H9 (cell line): ENCODE data around the gene SEMA6A. TPM values are rescaled to one million over a fixed set of nuclear protein-coding genes. Genes with fewer than 3 reads are reported as not detected.

Experiments used
- DNase-seq: peaks from one replicate; pipeline ENCODE4 v3.0.0-alpha.2; 2017
- H2AFZ ChIP-seq: one replicate; pipeline ENCODE4 v1.6.1; 2013; ENCODE audit warnings: mild to moderate bottlenecking, low read length, control low read depth, moderate library complexity
- H2AK5ac ChIP-seq: 2 replicates; pipeline ENCODE4 v1.6.1; 2013; ENCODE audit warnings: low read length, control low read depth, mixed read lengths; ENCODE audit not compliant: insufficient read length
- H2BK120ac ChIP-seq: one replicate; pipeline ENCODE4 v1.6.1; 2013; ENCODE audit warnings: low read depth, mild to moderate bottlenecking, low read length, control low read depth, inconsistent platforms; ENCODE audit not compliant: poor library complexity, severe bottlenecking
- H2BK12ac ChIP-seq: 2 replicates; pipeline ENCODE4 v1.6.1; 2013; ENCODE audit warnings: low read length, control low read depth, mixed read lengths, low read depth; ENCODE audit not compliant: insufficient read length
- H2BK15ac ChIP-seq: 2 replicates; pipeline ENCODE4 v1.6.1; 2013; ENCODE audit warnings: low read depth, low read length, control low read depth
- H2BK20ac ChIP-seq: one replicate; pipeline ENCODE4 v1.6.1; 2013; ENCODE audit warnings: low read depth, mild to moderate bottlenecking, low read length, control low read depth, inconsistent platforms; ENCODE audit not compliant: poor library complexity, severe bottlenecking
- H2BK5ac ChIP-seq: 2 replicates; pipeline ENCODE4 v1.6.1; 2013; ENCODE audit warnings: low read length, control low read depth, mixed read lengths; ENCODE audit not compliant: insufficient read length
- H3K14ac ChIP-seq: 2 replicates; pipeline ENCODE4 v1.6.1; 2013; ENCODE audit warnings: low read length, control low read depth; ENCODE audit not compliant: insufficient read depth
- H3K18ac ChIP-seq: 2 replicates; pipeline ENCODE4 v1.6.1; 2013; ENCODE audit warnings: low read depth, mild to moderate bottlenecking, mixed read lengths, low read length, control low read depth; ENCODE audit not compliant: insufficient read length
- H3K23ac ChIP-seq: 2 replicates; pipeline ENCODE4 v1.6.1; 2013; ENCODE audit warnings: low read length, control low read depth, mixed read lengths, low read depth; ENCODE audit not compliant: insufficient read length
- H3K23me2 ChIP-seq: 2 replicates; pipeline ENCODE4 v1.6.1; 2013; ENCODE audit warnings: low read depth, mild to moderate bottlenecking, mixed read lengths, low read length, control low read depth; ENCODE audit not compliant: insufficient read length, poor library complexity, severe bottlenecking
- H3K27ac ChIP-seq: 2 replicates; pipeline ENCODE4 v1.5.1; 2013; ENCODE audit warnings: low read length, control low read depth, mixed read lengths, low read depth; ENCODE audit not compliant: insufficient read length
- H3K27me3 ChIP-seq: 2 replicates; pipeline ENCODE4 v1.6.1; 2013; ENCODE audit warnings: low read length, control low read depth, inconsistent platforms; ENCODE audit not compliant: insufficient read depth
- H3K4ac ChIP-seq: 2 replicates; pipeline ENCODE4 v1.6.1; 2013; ENCODE audit warnings: low read depth, mild to moderate bottlenecking, control low read depth, inconsistent platforms, low read length, moderate library complexity
- H3K4me1 ChIP-seq: 2 replicates; pipeline ENCODE4 v1.6.1; 2013; ENCODE audit warnings: low read length, control low read depth, inconsistent platforms; ENCODE audit not compliant: insufficient read depth
- H3K4me2 ChIP-seq: 2 replicates; pipeline ENCODE4 v1.6.1; 2013; ENCODE audit warnings: low read length, control low read depth, mixed read lengths; ENCODE audit not compliant: insufficient read length, insufficient read depth
- H3K56ac ChIP-seq: 2 replicates; pipeline ENCODE4 v1.6.1; 2013; ENCODE audit warnings: low read depth, mild to moderate bottlenecking, mixed read lengths, low read length, control low read depth; ENCODE audit not compliant: insufficient read length
- H3K79me1 ChIP-seq: 2 replicates; pipeline ENCODE4 v1.6.1; 2013; ENCODE audit warnings: low read depth, mild to moderate bottlenecking, moderate library complexity, low read length, control low read depth, inconsistent platforms; ENCODE audit not compliant: insufficient read depth, poor library complexity, severe bottlenecking
- H3K79me2 ChIP-seq: 2 replicates; pipeline ENCODE4 v1.6.1; 2013; ENCODE audit warnings: low read length, control low read depth, inconsistent platforms; ENCODE audit not compliant: insufficient read depth
- H3K9ac ChIP-seq: 2 replicates; pipeline ENCODE4 v1.6.1; 2013; ENCODE audit warnings: low read length, control low read depth, mixed read lengths; ENCODE audit not compliant: insufficient read length; ENCODE audit errors: extremely low read depth
- H3K9me3 ChIP-seq: one replicate; pipeline ENCODE4 v1.6.1; 2013; ENCODE audit warnings: low read depth, low read length, inconsistent platforms; ENCODE audit not compliant: control insufficient read depth
- H3T11ph ChIP-seq: one replicate; pipeline ENCODE4 v1.6.1; 2013; ENCODE audit warnings: mild to moderate bottlenecking, low read length, control low read depth, inconsistent platforms
- H4K20me1 ChIP-seq: one replicate; pipeline ENCODE4 v1.6.1; 2013; ENCODE audit not compliant: control insufficient read depth, insufficient read length, insufficient read depth
- H4K5ac ChIP-seq: 2 replicates; pipeline ENCODE4 v1.6.1; 2013; ENCODE audit warnings: low read depth, mild to moderate bottlenecking, mixed read lengths, low read length, control low read depth; ENCODE audit not compliant: insufficient read length
- H4K8ac ChIP-seq: replicated peaks from 2 replicates; pipeline ENCODE4 v1.6.1; 2013; ENCODE audit warnings: low read length, control low read depth, mixed read lengths, low read depth; ENCODE audit not compliant: insufficient read length
- H4K91ac ChIP-seq: 2 replicates; pipeline ENCODE4 v1.6.1; 2013; ENCODE audit warnings: low read depth, mild to moderate bottlenecking, moderate library complexity, mixed read lengths, low read length, control low read depth; ENCODE audit not compliant: insufficient read length
- H3K27ac Mint-ChIP-seq, 3 experiments: 2 replicates in 2 of 3; 3 replicates in 1 of 3; pipeline ENCODE4 v1.8.0; 2020 to 2021; ENCODE audit warnings: mixed read lengths in 3 of 3, mild to moderate bottlenecking in 1 of 3, moderate library complexity in 1 of 3
- H3K27me3 Mint-ChIP-seq: 2 replicates; pipeline ENCODE4 v1.8.0; 2021; ENCODE audit warnings: low read depth, mild to moderate bottlenecking, moderate library complexity, mixed read lengths
- H3K36me3 Mint-ChIP-seq, 3 experiments: 2 replicates in 2 of 3; 3 replicates in 1 of 3; pipeline ENCODE4 v1.8.0; 2020 to 2021; ENCODE audit warnings: low read depth in 3 of 3, mixed read lengths in 3 of 3; ENCODE audit not compliant: insufficient read depth in 1 of 3
- H3K4me1 Mint-ChIP-seq, 2 experiments: 2 replicates each; pipeline ENCODE4 v1.8.0; 2020; ENCODE audit warnings: mixed read lengths in 2 of 2
- H3K4me3 Mint-ChIP-seq, 2 experiments: 2 replicates in 1 of 2; 3 replicates in 1 of 2; pipeline ENCODE4 v1.8.0; 2020 to 2021; ENCODE audit warnings: mild to moderate bottlenecking in 2 of 2, mixed read lengths in 2 of 2, moderate library complexity in 1 of 2
- H3K9me3 Mint-ChIP-seq, 2 experiments: 2 replicates in 1 of 2; 3 replicates in 1 of 2; pipeline ENCODE4 v1.8.0; 2020; ENCODE audit warnings: mild to moderate bottlenecking in 2 of 2, mixed read lengths in 2 of 2, moderate library complexity in 1 of 2
- WGBS: extraction: QIAGEN DNeasy Blood & Tissue Kit; methylation state at CpG from one replicate; pipeline ENCODE4 v1.1.7; 2013; ENCODE audit warnings: missing lambda C conversion rate, low lambda C conversion rate, mixed read lengths; ENCODE audit not compliant: insufficient read length; ENCODE audit errors: extremely low coverage; 5-methylcytosine and 5-hydroxymethylcytosine counted together
- total RNA-seq: library from RNA; stranded (reverse); gene quantifications from 2 replicates; pipeline ENCODE4 v1.2.1, GENCODE V29; 2021
- TF ChIP-seq, protein P1 (sequence below): fragments of 200-600 bp; sonication (generic); conservative IDR thresholded peaks from 3 replicates; pipeline ENCODE4 v1.8.0; 2021; ENCODE audit warnings: antibody characterized with exemption, mild to moderate bottlenecking

SEMA6A gene
- total RNA-seq, 1 experiment from 2014 or later, result 354 TPM

DNA sequence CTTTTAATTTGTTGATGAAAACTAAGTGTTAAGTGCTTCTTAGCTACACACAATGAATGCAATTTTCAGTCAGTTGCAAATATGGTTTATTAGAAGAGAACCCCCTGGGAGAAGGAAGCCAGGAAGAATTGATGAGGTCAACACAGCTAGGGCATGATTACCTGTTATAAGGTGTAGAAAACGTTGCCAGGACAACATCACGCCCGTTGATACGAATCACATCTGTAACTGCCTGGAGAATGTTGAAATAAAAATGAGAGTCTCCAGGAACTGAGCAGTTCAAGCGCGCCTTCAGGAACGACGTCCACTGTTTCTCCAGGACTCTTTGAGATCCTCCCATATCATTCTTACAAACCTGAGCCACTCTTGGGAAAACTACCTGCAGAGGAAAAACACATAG lies 88.0 kb downstream of the SEMA6A start:
- Histone ChIP-seq H3K56ac (no peak overlapping the region), H3K18ac (no peak overlapping the region), H3K9me3 (no peaks in the 10 kb centered on the region), H2AK5ac (no peak overlapping the region), H4K20me1 (no peaks in the 10 kb centered on the region), H2BK12ac (no peak overlapping the region), H3T11ph (no peak overlapping the region), H3K23ac (no peak overlapping the region), H2BK20ac (no peak overlapping the region), H2BK5ac (no peak overlapping the region), H3K4ac (no peak overlapping the region), H2BK120ac (no peak overlapping the region), H3K4me2 (no peak overlapping the region), H3K4me1 (no peaks in the 10 kb centered on the region), H3K9ac (no peak overlapping the region), H3K79me2 (no peaks in the 10 kb centered on the region), H3K27ac (no peak overlapping the region), H2BK15ac (no peak overlapping the region), H3K23me2 (no peaks in the 10 kb centered on the region), H4K91ac (no peak overlapping the region), H4K8ac (no peak overlapping the region), H2AFZ (no peak overlapping the region), H4K5ac (no peak overlapping the region), H3K27me3 (no peaks in the 10 kb centered on the region), H3K14ac (no peak overlapping the region), H3K79me1 (peaks cover 7% of the 10 kb centered on the region)
- H3K9me3 Mint-ChIP-seq, result no peaks in the 10 kb centered on the region
- no peaks in the 10 kb centered on the region for H3K27me3 Mint-ChIP-seq
- TF ChIP-seq, protein P1, sequence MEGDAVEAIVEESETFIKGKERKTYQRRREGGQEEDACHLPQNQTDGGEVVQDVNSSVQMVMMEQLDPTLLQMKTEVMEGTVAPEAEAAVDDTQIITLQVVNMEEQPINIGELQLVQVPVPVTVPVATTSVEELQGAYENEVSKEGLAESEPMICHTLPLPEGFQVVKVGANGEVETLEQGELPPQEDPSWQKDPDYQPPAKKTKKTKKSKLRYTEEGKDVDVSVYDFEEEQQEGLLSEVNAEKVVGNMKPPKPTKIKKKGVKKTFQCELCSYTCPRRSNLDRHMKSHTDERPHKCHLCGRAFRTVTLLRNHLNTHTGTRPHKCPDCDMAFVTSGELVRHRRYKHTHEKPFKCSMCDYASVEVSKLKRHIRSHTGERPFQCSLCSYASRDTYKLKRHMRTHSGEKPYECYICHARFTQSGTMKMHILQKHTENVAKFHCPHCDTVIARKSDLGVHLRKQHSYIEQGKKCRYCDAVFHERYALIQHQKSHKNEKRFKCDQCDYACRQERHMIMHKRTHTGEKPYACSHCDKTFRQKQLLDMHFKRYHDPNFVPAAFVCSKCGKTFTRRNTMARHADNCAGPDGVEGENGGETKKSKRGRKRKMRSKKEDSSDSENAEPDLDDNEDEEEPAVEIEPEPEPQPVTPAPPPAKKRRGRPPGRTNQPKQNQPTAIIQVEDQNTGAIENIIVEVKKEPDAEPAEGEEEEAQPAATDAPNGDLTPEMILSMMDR, result no peak
- H3K27ac Mint-ChIP-seq, result peak overlapping the region in 1 of 3 experiments; percentile 33; a peak in 2 of 7 replicates
- no CpG with 5 or more reads among the region's 8 CpGs for WGBS
- H3K36me3 Mint-ChIP-seq, result peaks cover 77 to 97% (median 88%) of the 10 kb centered on the region in 3 experiments
- H3K4me1 Mint-ChIP-seq, result no peaks in the 10 kb centered on the region
- H3K4me3 Mint-ChIP-seq, result no peak overlapping the region
- no peak for DNase-seq
